Osteocyte (in vitro differentiated cells): Measurements from ENCODE around the gene ALS2CL. TPM values are rescaled to one million over a fixed set of nuclear protein-coding genes. Genes with fewer than 3 reads are reported as not detected.

Source experiments
- DNase-seq: peaks from one replicate; pipeline ENCODE4 v3.0.0; 2021; ENCODE audit warnings: mixed read lengths; ENCODE audit not compliant: unreplicated experiment; ENCODE audit errors: extremely low spot score
- H3K27ac Mint-ChIP-seq: one replicate; pipeline ENCODE4 v1.8.0; 2021; ENCODE audit warnings: mild to moderate bottlenecking, mixed read lengths; ENCODE audit not compliant: unreplicated experiment
- H3K27me3 Mint-ChIP-seq: one replicate; pipeline ENCODE4 v1.8.0; 2021; ENCODE audit warnings: mixed read lengths; ENCODE audit not compliant: unreplicated experiment
- H3K36me3 Mint-ChIP-seq: one replicate; pipeline ENCODE4 v1.8.0; 2021; ENCODE audit warnings: mixed read lengths; ENCODE audit not compliant: unreplicated experiment
- H3K4me1 Mint-ChIP-seq: one replicate; pipeline ENCODE4 v1.8.0; 2021; ENCODE audit warnings: mixed read lengths; ENCODE audit not compliant: unreplicated experiment
- H3K4me3 Mint-ChIP-seq: one replicate; pipeline ENCODE4 v1.8.0; 2021; ENCODE audit warnings: mild to moderate bottlenecking, moderate library complexity, mixed read lengths; ENCODE audit not compliant: unreplicated experiment
- H3K9me3 Mint-ChIP-seq: one replicate; pipeline ENCODE4 v1.8.0; 2021; ENCODE audit warnings: mixed read lengths; ENCODE audit not compliant: unreplicated experiment
- CTCF ChIP-seq: fragments of 200-600 bp; sonication (generic); IDR thresholded peaks from 2 replicates; pipeline ENCODE4 v1.5.0; 2021; ENCODE audit warnings: antibody characterized with exemption, mild to moderate bottlenecking, moderate library complexity
- total RNA-seq: library from RNA; stranded (reverse); gene quantifications from 2 replicates; pipeline ENCODE4 v1.2.1, GENCODE V29; 2021

Gene ALS2CL
- total RNA-seq, 1 donor from 2014 or later, result 0.99 TPM

DNA sequence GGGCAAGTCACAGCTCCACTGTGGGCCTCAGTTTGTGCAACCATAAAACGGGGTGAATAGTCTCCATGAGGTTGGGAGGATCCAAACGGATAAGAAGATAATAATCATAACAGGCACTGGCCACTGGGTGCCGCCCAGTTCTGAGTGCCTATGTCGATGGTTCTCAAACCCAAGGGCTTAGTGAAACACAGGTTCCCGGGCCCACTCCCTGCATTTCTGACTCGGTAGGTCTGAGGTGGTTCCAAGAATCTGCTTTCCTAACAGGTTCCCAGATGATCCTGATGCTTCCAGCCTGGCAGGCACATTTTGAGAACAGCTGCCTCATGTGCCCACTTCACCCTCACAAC lies 21.2 kb downstream of the ALS2CL start:
- no peaks in the 10 kb centered on the region for H3K4me1 Mint-ChIP-seq

GRCh38 chr3:46671541-46672348 lies 21.7 kb downstream of the ALS2CL start:
- H3K27me3 Mint-ChIP-seq, result no peaks in the 10 kb centered on the region
- DNase-seq, result no peak
- H3K9me3 Mint-ChIP-seq, result no peaks in the 10 kb centered on the region
- H3K27ac Mint-ChIP-seq, result no peak overlapping the region
- no peak for TF ChIP-seq CTCF
- no peaks in the 10 kb centered on the region for H3K4me1 Mint-ChIP-seq
- no peaks in the 10 kb centered on the region for H3K36me3 Mint-ChIP-seq
- no peak overlapping the region for H3K4me3 Mint-ChIP-seq

More for the DNA sequence above, 21.2 kb downstream of the ALS2CL start:
- Mint-ChIP-seq H3K27me3 (no peaks in the 10 kb centered on the region), H3K36me3 (no peaks in the 10 kb centered on the region), H3K4me3 (no peak overlapping the region), H3K9me3 (no peaks in the 10 kb centered on the region), H3K27ac (no peak overlapping the region)
- DNase-seq, result no peak
- TF ChIP-seq CTCF, result no peak

DNA sequence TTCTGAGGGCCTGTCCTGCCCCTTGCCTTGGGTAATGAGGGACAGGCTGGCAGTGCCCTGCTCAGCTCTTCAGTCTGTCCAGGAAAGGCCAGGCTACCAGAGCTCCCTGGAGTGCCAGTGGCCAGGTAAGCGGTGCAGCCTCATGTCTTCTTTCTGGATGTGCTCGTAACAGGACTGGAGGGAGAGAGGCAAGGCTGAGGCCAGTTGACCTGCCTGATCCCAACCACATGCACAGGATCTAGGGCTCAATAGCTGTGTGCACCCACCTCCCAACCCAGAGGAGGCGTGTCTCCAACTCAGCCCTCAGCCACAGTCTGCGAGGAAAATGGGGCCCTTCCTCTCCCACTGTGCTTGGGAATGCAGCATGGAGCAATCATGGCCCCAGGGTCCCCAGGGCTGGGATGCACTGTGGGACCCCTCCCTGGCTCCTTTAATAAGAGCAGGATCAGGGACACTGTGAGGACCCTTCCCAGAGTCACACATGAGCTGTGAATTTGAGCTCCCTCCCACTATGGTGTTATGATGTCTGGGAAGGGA lies 22.5 kb downstream of the ALS2CL start:
- no peak overlapping the region for H3K27ac Mint-ChIP-seq
- no peak for DNase-seq
- no peaks in the 10 kb centered on the region for H3K9me3 Mint-ChIP-seq
- no peak overlapping the region for H3K4me3 Mint-ChIP-seq
- no peak for TF ChIP-seq CTCF
- no peaks in the 10 kb centered on the region for H3K27me3 Mint-ChIP-seq
- no peaks in the 10 kb centered on the region for H3K4me1 Mint-ChIP-seq
- no peaks in the 10 kb centered on the region for H3K36me3 Mint-ChIP-seq

- no peaks in the 10 kb centered on the region for H3K36me3 Mint-ChIP-seq
- no peaks in the 10 kb centered on the region for H3K27me3 Mint-ChIP-seq
- H3K27ac Mint-ChIP-seq, result no peak overlapping the region
- no peaks in the 10 kb centered on the region for H3K4me1 Mint-ChIP-seq
- H3K4me3 Mint-ChIP-seq, result no peak overlapping the region
- TF ChIP-seq CTCF, result no peak
- no peaks in the 10 kb centered on the region for H3K9me3 Mint-ChIP-seq
- no peak for DNase-seq
Observed at GRCh38 chr3:46670000-46670890, 23.2 kb downstream of the ALS2CL start.
